Measurements from ENCODE around the gene ROBO1. TPM values are rescaled to one million over a fixed set of nuclear protein-coding genes. Genes with fewer than 3 reads are reported as not detected.

The ROBO1 gene
- total RNA-seq, 1 donor from 2014 or later, result 19.4 TPM

GRCh38 chr3:79751703-79752102, 16.1 kb downstream of the ROBO1 start:
- TF ChIP-seq CTCF (conservative IDR thresholded peaks at IDR 0.05; ENCODE audit: low read depth, low read length), result no peak
- no peak for DNase-seq (ENCODE audit: low read depth)
- no peak overlapping the region for H3K4me3 ChIP-seq (ENCODE audit: low read depth, low read length)

GRCh38 chr3:79737530-79737929, 30.3 kb downstream of the ROBO1 start:
- no peak overlapping the region for H3K4me3 ChIP-seq (ENCODE audit: low read depth, low read length)
- DNase-seq (ENCODE audit: low read depth), result no peak
- no peak for TF ChIP-seq CTCF (conservative IDR thresholded peaks at IDR 0.05; ENCODE audit: low read depth, low read length)

GRCh38 chr3:79729096-79729495, 38.7 kb downstream of the ROBO1 start:
- TF ChIP-seq CTCF (conservative IDR thresholded peaks at IDR 0.05; ENCODE audit: low read depth, low read length), result no peak
- peak; percentile 2 for DNase-seq (ENCODE audit: low read depth)
- H3K4me3 ChIP-seq (ENCODE audit: low read depth, low read length), result no peak overlapping the region

GRCh38 chr3:79726786-79727185, 41.0 kb downstream of the ROBO1 start:
- H3K4me3 ChIP-seq (ENCODE audit: low read depth, low read length), result no peak overlapping the region
- DNase-seq (ENCODE audit: low read depth), result no peak
- no peak for TF ChIP-seq CTCF (conservative IDR thresholded peaks at IDR 0.05; ENCODE audit: low read depth, low read length)

GRCh38 chr3:79724206-79724605, 43.6 kb downstream of the ROBO1 start:
- DNase-seq (ENCODE audit: low read depth), result peak; percentile 22
- no peak overlapping the region for H3K4me3 ChIP-seq (ENCODE audit: low read depth, low read length)
- TF ChIP-seq CTCF (conservative IDR thresholded peaks at IDR 0.05; ENCODE audit: low read depth, low read length), result peak; percentile 72

- DNase-seq (ENCODE audit: low read depth), result no peak
- no peak for TF ChIP-seq CTCF (conservative IDR thresholded peaks at IDR 0.05; ENCODE audit: low read depth, low read length)
- H3K4me3 ChIP-seq (ENCODE audit: low read depth, low read length), result no peak overlapping the region
Observed at GRCh38 chr3:79690072-79690471, 77.7 kb downstream of the ROBO1 start.

GRCh38 chr3:79685108-79685507, 82.7 kb downstream of the ROBO1 start:
- no peak overlapping the region for H3K4me3 ChIP-seq (ENCODE audit: low read depth, low read length)
- no peak for TF ChIP-seq CTCF (conservative IDR thresholded peaks at IDR 0.05; ENCODE audit: low read depth, low read length)
- no peak for DNase-seq (ENCODE audit: low read depth)

All from epithelial cell of proximal tubule (primary cell).